ENCODE results near the gene SEMA5A. TPM values are rescaled to one million over a fixed set of nuclear protein-coding genes. Genes with fewer than 3 reads are reported as not detected.

SEMA5A gene
- total RNA-seq, 1 donor, result 57.0 TPM

GRCh38 chr5:9544056-9544455 lies 1.8 kb downstream of the SEMA5A start:
- H3K4me3 ChIP-seq (ENCODE audit: low read depth, low read length), result peak overlapping the region; percentile 90
- DNase-seq (ENCODE audit: low read depth), result no peak
- TF ChIP-seq CTCF (IDR thresholded peaks at IDR 0.05; ENCODE audit: insufficient read depth, low read length), result no peak

- H3K4me3 ChIP-seq (ENCODE audit: low read depth, low read length), result peak overlapping the region; percentile 90
- DNase-seq (ENCODE audit: low read depth), result peak; percentile 37
- no peak for TF ChIP-seq CTCF (IDR thresholded peaks at IDR 0.05; ENCODE audit: insufficient read depth, low read length)
Measured at GRCh38 chr5:9543311-9543920, 2.5 kb downstream of the SEMA5A start.

GRCh38 chr5:9540791-9541190 lies 5.1 kb downstream of the SEMA5A start:
- DNase-seq (ENCODE audit: low read depth), result peak; percentile 64
- H3K4me3 ChIP-seq (ENCODE audit: low read depth, low read length), result peak overlapping the region; percentile 43
- TF ChIP-seq CTCF (IDR thresholded peaks at IDR 0.05; ENCODE audit: insufficient read depth, low read length), result no peak

GRCh38 chr5:9538504-9538903 lies 7.4 kb downstream of the SEMA5A start:
- H3K4me3 ChIP-seq (ENCODE audit: low read depth, low read length), result no peak overlapping the region
- TF ChIP-seq CTCF (IDR thresholded peaks at IDR 0.05; ENCODE audit: insufficient read depth, low read length), result no peak
- DNase-seq (ENCODE audit: low read depth), result no peak

GRCh38 chr5:9537223-9538141 lies 8.4 kb downstream of the SEMA5A start:
- DNase-seq (ENCODE audit: low read depth), result peak; percentile 28
- H3K4me3 ChIP-seq (ENCODE audit: low read depth, low read length), result no peak overlapping the region
- TF ChIP-seq CTCF (IDR thresholded peaks at IDR 0.05; ENCODE audit: insufficient read depth, low read length), result no peak

- TF ChIP-seq CTCF (IDR thresholded peaks at IDR 0.05; ENCODE audit: insufficient read depth, low read length), result no peak
- no peak for DNase-seq (ENCODE audit: low read depth)
- H3K4me3 ChIP-seq (ENCODE audit: low read depth, low read length), result no peak overlapping the region
Measured at GRCh38 chr5:9536717-9537116, 9.2 kb downstream of the SEMA5A start.

Measured in fibroblast of the aortic adventitia (primary cell).